ENCODE measurements around the gene RC3H2. TPM values are rescaled to one million over a fixed set of nuclear protein-coding genes. Genes with fewer than 3 reads are reported as not detected.

RC3H2 gene
- total and polyA plus RNA-seq, 2 of the 13 experiments (the other 11 are each of a cell fraction or from before 2014, with no cell fraction given), result 21.0 to 36.4 TPM

DNA sequence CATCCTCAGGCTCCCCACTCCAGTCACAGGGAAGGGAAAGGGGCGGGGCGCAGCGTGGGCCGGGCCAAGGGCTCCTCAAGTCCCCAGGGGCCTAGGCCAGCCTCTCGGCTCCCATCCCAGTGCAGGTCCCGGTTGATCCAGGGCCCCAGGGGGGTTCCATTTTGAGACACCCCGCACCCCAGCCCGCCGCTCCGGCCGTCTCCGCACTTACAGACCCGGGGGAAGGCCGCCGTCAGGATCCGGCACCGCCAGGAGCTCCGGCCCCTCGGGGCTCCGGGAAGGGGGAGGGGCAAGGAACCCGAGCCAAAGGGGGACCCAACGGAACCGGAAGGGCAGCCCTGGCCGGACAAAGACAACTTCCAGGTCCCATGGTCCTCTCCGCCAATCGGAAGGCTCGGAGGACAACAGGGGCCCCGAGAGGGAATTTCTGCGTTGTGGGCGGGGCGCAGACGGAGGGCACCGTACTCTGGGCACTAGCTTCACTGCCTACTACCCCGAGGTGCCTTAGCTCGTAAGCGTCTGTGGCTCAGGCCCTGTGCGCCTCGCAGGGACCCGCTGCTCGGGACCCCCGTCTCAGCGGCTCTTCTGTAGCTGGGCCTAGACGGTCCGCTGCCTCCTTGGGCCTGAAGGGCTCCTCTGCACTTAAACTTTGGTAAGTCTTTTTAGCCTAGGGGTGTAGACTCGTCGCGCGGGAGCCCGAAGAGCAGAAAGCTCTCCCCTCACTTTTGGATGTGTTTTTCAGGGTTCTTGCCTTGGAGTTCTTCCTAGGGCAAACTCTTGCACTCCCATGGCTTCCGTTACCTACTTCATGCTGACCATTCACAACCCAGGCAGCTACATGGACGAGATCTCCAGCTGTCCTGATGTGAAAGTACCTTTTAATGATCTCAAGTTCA lies 26.3 kb upstream of the RC3H2 start, which contains the start of gene ZBTB26 (continued):
- TF ChIP-seq NR2F6 (IDR thresholded peaks at IDR 0.05), result no peak
- TF ChIP-seq NR2F6 (CRISPR knock-in tag; IDR thresholded peaks at IDR 0.05), result peak; percentile 50
- TF ChIP-seq ZSCAN30 (CRISPR knock-in tag; IDR thresholded peaks at IDR 0.05), result no peak
- no peak for TF ChIP-seq ZEB1 (IDR thresholded peaks at IDR 0.05; ENCODE audit: insufficient replicate concordance, low read depth)
- peak; percentile 51; the same call in 1 of the 2 replicates for TF ChIP-seq SNAPC2 (CRISPR knock-in tag; IDR thresholded peaks at IDR 0.05)
- TF ChIP-seq, protein P1, sequence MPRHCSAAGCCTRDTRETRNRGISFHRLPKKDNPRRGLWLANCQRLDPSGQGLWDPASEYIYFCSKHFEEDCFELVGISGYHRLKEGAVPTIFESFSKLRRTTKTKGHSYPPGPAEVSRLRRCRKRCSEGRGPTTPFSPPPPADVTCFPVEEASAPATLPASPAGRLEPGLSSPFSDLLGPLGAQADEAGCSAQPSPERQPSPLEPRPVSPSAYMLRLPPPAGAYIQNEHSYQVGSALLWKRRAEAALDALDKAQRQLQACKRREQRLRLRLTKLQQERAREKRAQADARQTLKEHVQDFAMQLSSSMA (CRISPR knock-in tag; IDR thresholded peaks at IDR 0.05), result peak; percentile 62; the same call in 1 of the 2 replicates
- TF ChIP-seq ERF (CRISPR knock-in tag; IDR thresholded peaks at IDR 0.05), result peak; percentile 81
- no peak for TF ChIP-seq HMGA1 (CRISPR knock-in tag; conservative IDR thresholded peaks at IDR 0.05)
- TF ChIP-seq ZNF501 (CRISPR knock-in tag; IDR thresholded peaks at IDR 0.05), result peak; percentile 99
- TF ChIP-seq, protein P2, sequence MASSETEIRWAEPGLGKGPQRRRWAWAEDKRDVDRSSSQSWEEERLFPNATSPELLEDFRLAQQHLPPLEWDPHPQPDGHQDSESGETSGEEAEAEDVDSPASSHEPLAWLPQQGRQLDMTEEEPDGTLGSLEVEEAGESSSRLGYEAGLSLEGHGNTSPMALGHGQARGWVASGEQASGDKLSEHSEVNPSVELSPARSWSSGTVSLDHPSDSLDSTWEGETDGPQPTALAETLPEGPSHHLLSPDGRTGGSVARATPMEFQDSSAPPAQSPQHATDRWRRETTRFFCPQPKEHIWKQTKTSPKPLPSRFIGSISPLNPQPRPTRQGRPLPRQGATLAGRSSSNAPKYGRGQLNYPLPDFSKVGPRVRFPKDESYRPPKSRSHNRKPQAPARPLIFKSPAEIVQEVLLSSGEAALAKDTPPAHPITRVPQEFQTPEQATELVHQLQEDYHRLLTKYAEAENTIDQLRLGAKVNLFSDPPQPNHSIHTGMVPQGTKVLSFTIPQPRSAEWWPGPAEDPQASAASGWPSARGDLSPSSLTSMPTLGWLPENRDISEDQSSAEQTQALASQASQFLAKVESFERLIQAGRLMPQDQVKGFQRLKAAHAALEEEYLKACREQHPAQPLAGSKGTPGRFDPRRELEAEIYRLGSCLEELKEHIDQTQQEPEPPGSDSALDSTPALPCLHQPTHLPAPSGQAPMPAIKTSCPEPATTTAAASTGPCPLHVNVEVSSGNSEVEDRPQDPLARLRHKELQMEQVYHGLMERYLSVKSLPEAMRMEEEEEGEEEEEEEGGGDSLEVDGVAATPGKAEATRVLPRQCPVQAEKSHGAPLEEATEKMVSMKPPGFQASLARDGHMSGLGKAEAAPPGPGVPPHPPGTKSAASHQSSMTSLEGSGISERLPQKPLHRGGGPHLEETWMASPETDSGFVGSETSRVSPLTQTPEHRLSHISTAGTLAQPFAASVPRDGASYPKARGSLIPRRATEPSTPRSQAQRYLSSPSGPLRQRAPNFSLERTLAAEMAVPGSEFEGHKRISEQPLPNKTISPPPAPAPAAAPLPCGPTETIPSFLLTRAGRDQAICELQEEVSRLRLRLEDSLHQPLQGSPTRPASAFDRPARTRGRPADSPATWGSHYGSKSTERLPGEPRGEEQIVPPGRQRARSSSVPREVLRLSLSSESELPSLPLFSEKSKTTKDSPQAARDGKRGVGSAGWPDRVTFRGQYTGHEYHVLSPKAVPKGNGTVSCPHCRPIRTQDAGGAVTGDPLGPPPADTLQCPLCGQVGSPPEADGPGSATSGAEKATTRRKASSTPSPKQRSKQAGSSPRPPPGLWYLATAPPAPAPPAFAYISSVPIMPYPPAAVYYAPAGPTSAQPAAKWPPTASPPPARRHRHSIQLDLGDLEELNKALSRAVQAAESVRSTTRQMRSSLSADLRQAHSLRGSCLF (CRISPR knock-in tag; IDR thresholded peaks at IDR 0.05; ENCODE audit: borderline replicate concordance), result no peak
- no peak for TF ChIP-seq CENPBD1 (CRISPR knock-in tag; IDR thresholded peaks at IDR 0.05; ENCODE audit: borderline replicate concordance, low read depth)
- no peak for TF ChIP-seq CBX1 (IDR thresholded peaks at IDR 0.05; ENCODE audit: low read depth)
- peak; percentile 79 for TF ChIP-seq HOXA3 (CRISPR knock-in tag; IDR thresholded peaks at IDR 0.05)
- no peak for TF ChIP-seq ZNF775 (CRISPR knock-in tag; IDR thresholded peaks at IDR 0.05; ENCODE audit: borderline replicate concordance)
- TF ChIP-seq HIVEP1 (CRISPR knock-in tag; IDR thresholded peaks at IDR 0.05), result peak; percentile 98
- 0 out of 2 replicates have a peak, but pooled peaks have one; percentile 29 for TF ChIP-seq ZNF343 (CRISPR knock-in tag; IDR thresholded peaks at IDR 0.05)
- TF ChIP-seq, protein P3, sequence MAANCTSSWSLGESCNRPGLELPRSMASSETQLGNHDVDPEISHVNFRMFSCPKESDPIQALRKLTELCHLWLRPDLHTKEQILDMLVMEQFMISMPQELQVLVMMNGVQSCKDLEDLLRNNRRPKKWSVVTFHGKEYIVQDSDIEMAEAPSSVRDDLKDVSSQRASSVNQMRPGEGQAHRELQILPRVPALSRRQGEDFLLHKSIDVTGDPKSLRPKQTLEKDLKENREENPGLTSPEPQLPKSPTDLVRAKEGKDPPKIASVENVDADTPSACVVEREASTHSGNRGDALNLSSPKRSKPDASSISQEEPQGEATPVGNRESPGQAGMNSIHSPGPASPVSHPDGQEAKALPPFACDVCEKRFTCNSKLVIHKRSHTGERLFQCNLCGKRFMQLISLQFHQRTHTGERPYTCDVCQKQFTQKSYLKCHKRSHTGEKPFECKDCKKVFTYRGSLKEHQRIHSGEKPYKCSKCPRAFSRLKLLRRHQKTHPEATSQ (CRISPR knock-in tag; IDR thresholded peaks at IDR 0.05; ENCODE audit: borderline replicate concordance), result peak; percentile 53; the same call in 1 of the 2 replicates
- TF ChIP-seq, protein P4, sequence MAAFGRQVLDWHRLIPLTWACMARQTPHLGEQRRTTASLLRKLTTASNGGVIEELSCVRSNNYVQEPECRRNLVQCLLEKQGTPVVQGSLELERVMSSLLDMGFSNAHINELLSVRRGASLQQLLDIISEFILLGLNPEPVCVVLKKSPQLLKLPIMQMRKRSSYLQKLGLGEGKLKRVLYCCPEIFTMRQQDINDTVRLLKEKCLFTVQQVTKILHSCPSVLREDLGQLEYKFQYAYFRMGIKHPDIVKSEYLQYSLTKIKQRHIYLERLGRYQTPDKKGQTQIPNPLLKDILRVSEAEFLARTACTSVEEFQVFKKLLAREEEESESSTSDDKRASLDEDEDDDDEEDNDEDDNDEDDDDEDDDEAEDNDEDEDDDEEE (CRISPR knock-in tag; IDR thresholded peaks at IDR 0.05), result 0 out of 2 replicates have a peak, but pooled peaks have one; percentile 2
- peak; percentile 82 for TF ChIP-seq SP2 (CRISPR knock-in tag; IDR thresholded peaks at IDR 0.05)
- TF ChIP-seq SRSF4 (IDR thresholded peaks at IDR 0.05; ENCODE audit: low read depth, low read length, poor library complexity, severe bottlenecking), result no peak
